Germinal center (tissue), 1 donor: ENCODE results near the gene CHN2.
A peak's percentile ranks its signal among the peaks of the same experiment; 100 is the strongest.

ENCODE experiments used
- DNase-seq: peaks from one replicate; pipeline ENCODE4 v3.0.0; 2012; ENCODE audit warnings: mixed read lengths, low spot score

Gene CHN2

GRCh38 chr7:29311314-29311713, 116.7 kb downstream of the CHN2 start:
- DNase-seq = no peak

- DNase-seq = no peak
These were observed 119.6 kb downstream of the CHN2 start for GRCh38 chr7:29314148-29314547.

GRCh38 chr7:29315122-29315891, 120.7 kb downstream of the CHN2 start:
- no peak for DNase-seq

GRCh38 chr7:29315892-29316270, 121.3 kb downstream of the CHN2 start:
- DNase-seq = no peak

GRCh38 chr7:29316926-29317325, 122.4 kb downstream of the CHN2 start:
- DNase-seq = no peak

- no peak for DNase-seq
These were observed 124.5 kb downstream of the CHN2 start for GRCh38 chr7:29318853-29319718.

- DNase-seq = peak; percentile 70
These were observed 125.3 kb downstream of the CHN2 start for GRCh38 chr7:29319719-29320521.

- no peak for DNase-seq
These were observed 126.0 kb downstream of the CHN2 start for GRCh38 chr7:29320577-29320976.

GRCh38 chr7:29322023-29322712, 127.6 kb downstream of the CHN2 start:
- no peak for DNase-seq

- DNase-seq = no peak
These were observed 130.9 kb downstream of the CHN2 start for GRCh38 chr7:29325476-29325875.

- DNase-seq = no peak
These were observed 132.3 kb downstream of the CHN2 start for GRCh38 chr7:29326864-29327263.

- DNase-seq = no peak
These were observed 132.9 kb downstream of the CHN2 start for GRCh38 chr7:29327455-29327854.

- DNase-seq = no peak
These were observed 133.5 kb downstream of the CHN2 start for GRCh38 chr7:29328045-29328444.

GRCh38 chr7:29328811-29329210, 134.2 kb downstream of the CHN2 start:
- no peak for DNase-seq

- no peak for DNase-seq
These were observed 135.1 kb downstream of the CHN2 start for GRCh38 chr7:29329686-29330085.

- no peak for DNase-seq
These were observed 135.6 kb downstream of the CHN2 start for GRCh38 chr7:29330136-29330535.

GRCh38 chr7:29331163-29331562, 136.6 kb downstream of the CHN2 start:
- DNase-seq = no peak

- DNase-seq = no peak
These were observed 137.7 kb downstream of the CHN2 start for GRCh38 chr7:29332042-29332811.

- DNase-seq = no peak
These were observed 138.6 kb downstream of the CHN2 start for GRCh38 chr7:29332875-29333855.
